MCF 10A (cell line): ENCODE measurements around the gene GPR132. TPM values are rescaled to one million over a fixed set of nuclear protein-coding genes. Genes with fewer than 3 reads are reported as not detected.
"Not testable (repeated sequence)": the region's sequence is repeated elsewhere in the genome, so short reads cannot be mapped to it uniquely, and the experiment has no call there.

ENCODE experiments used
- Bru-seq: library from RNA; stranded (reverse); fragments of 400-500 nt; gene quantifications from one replicate; lab custom pipeline; 2021; lab: Mats Ljungman, UMichigan
- BruChase-seq, 2 experiments: library from RNA; stranded (reverse); fragments of 400-500 nt; gene quantifications; one replicate each; lab custom pipeline; 2021; lab: Mats Ljungman, UMichigan
- BruUV-seq: library from RNA; stranded (reverse); fragments of 400-500 nt; replicated peaks from 2 replicates; lab custom pipeline; 2021; lab: Mats Ljungman, UMichigan
- CTCF ChIA-PET: fragments of 300-600 bp; sonication (Branson Sonifier 250); formaldehyde crosslinking; extraction: SDS; loops from one replicate; lab custom pipeline; 2021; ENCODE audit warnings: antibody characterized with exemption, inconsistent platforms; lab: Yijun Ruan, JAX
- POLR2A ChIA-PET: fragments of 300-600, 350-650 bp; sonication (Branson Sonifier 250); formaldehyde crosslinking; extraction: SDS; loops from one replicate; lab custom pipeline; 2020; ENCODE audit warnings: antibody characterized with exemption, inconsistent platforms; lab: Yijun Ruan, JAX
- DNase-seq: peaks from one replicate; pipeline ENCODE4 v3.0.0-alpha.2; 2018; ENCODE audit not compliant: unreplicated experiment
- H3K27ac Mint-ChIP-seq: one replicate; pipeline ENCODE4 v1.8.0; 2022; ENCODE audit warnings: mild to moderate bottlenecking, low read depth, mixed read lengths; ENCODE audit not compliant: unreplicated experiment
- H3K27me3 Mint-ChIP-seq: one replicate; pipeline ENCODE4 v1.8.0; 2022; ENCODE audit warnings: mixed read lengths; ENCODE audit not compliant: insufficient read depth, unreplicated experiment
- H3K36me3 Mint-ChIP-seq: one replicate; pipeline ENCODE4 v1.8.0; 2022; ENCODE audit warnings: mild to moderate bottlenecking, moderate library complexity, mixed read lengths; ENCODE audit not compliant: insufficient read depth, unreplicated experiment
- H3K4me1 Mint-ChIP-seq: one replicate; pipeline ENCODE4 v1.8.0; 2022; ENCODE audit warnings: mixed read lengths; ENCODE audit not compliant: insufficient read depth, unreplicated experiment
- H3K4me3 Mint-ChIP-seq: one replicate; pipeline ENCODE4 v1.8.0; 2022; ENCODE audit warnings: mild to moderate bottlenecking, moderate library complexity, mixed read lengths; ENCODE audit not compliant: unreplicated experiment
- H3K9me3 Mint-ChIP-seq: one replicate; pipeline ENCODE4 v1.8.0; 2022; ENCODE audit warnings: mixed read lengths; ENCODE audit not compliant: unreplicated experiment
- intact Hi-C: fragments of 100-400 bp; cut with micrococcal nuclease; formaldehyde crosslinking; loops from 2 replicates; pipeline ENCODE4 v1.14.1; 2022
- long read RNA-seq: library from polyadenylated mRNA; stranded (forward); transcript quantifications from one replicate; pipeline ENCODE4 v2.0.0, GENCODE V29; 2022
- total RNA-seq: library from RNA; stranded (reverse); gene quantifications from 2 replicates; pipeline ENCODE4 v1.2.3, GENCODE V29; 2022
- TF ChIP-seq, protein P1 (sequence below): fragments of 200-600 bp; IDR thresholded peaks from one replicate; pipeline ENCODE4 v1.8.0; 2022; ENCODE audit warnings: antibody characterized with exemption, mild to moderate bottlenecking; ENCODE audit not compliant: unreplicated experiment

Gene GPR132, protein sequence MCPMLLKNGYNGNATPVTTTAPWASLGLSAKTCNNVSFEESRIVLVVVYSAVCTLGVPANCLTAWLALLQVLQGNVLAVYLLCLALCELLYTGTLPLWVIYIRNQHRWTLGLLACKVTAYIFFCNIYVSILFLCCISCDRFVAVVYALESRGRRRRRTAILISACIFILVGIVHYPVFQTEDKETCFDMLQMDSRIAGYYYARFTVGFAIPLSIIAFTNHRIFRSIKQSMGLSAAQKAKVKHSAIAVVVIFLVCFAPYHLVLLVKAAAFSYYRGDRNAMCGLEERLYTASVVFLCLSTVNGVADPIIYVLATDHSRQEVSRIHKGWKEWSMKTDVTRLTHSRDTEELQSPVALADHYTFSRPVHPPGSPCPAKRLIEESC
- total RNA-seq (0.42 TPM in 1 of 2 replicates, not detected in the other), Bru-seq, nascent RNA (percentile 12 among the genes with signal in this experiment), BruChase-seq, experiment 1, labeled RNA remaining after a 6-hour chase (percentile 30 among the genes with signal in this experiment), BruChase-seq, experiment 2, labeled RNA remaining after a 2-hour chase (percentile 16 among the genes with signal in this experiment)
- long read RNA-seq, result 0 reads

DNA sequence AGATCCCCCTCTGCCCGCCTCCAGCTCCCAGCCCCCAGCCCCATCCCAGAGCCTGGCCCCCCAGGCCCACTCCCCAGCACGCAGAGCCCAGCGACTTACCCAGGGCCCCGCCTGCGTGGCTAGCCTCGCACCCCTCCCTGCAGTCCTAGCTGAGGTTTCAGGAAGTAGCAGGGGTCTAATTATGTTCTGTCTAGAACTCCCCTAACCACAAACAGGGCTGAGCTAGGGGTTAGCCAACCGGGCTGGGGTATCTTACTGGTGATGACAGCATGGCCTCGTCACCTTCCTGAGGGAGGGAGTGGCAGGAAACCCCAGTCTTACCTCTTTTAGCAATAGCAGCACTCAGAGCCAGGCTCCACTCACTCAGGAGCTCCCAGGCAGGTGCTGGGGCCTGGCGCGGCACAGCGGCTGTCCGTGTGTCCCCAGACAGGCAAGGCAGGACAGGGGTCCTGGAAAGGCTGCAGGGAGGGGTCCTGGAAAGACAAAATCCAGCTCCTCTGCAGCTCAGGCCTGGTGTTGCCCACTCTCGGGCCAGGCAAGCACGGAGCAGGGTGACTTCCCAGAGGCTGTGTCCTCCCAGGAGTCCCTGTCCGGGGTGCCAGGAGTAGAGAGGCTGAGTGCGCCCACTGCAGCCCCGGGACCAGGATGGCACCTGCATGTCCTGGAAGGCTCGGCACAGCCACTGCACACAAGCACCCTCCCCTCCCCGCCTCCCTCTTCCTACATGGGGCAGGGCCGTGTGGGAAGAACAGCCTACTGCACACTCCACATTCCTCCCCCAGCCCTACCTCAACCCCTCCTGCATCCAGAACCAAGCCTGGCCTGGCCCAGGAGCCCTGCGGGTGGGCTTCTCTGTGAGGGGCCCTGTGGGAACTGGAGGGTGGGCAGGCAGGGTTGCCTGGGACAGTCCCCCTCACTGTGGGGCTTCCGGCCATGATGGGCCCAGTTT lies at the start of gene GPR132:
Gene GPR132 (minus strand): TSS at position 151 of the 949 bp plus-strand sequence. CDS start 10,010 bp downstream, outside the sequence.
- Mint-ChIP-seq H3K27me3 (no peaks in the 10 kb centered on the region), H3K36me3 (no peaks in the 10 kb centered on the region), H3K27ac (no peak within 1 kb of the TSS), H3K9me3 (no peaks in the 10 kb centered on the region), H3K4me3 (no peak within 1 kb of the TSS), H3K4me1 (no peaks in the 10 kb centered on the region)
- no peak for DNase-seq
- no TSS peak for BruUV-seq
- ChIA-PET POLR2A (interaction anchor here (0.9 kb wide), 1 partner anchor 131 kb away, joined by 3 read pairs; no protein-coding TSS in a partner anchor), CTCF (interaction anchor here (0.7 kb wide), 1 partner anchor 13 kb away, joined by 3 read pairs; no protein-coding TSS in a partner anchor)
- intact Hi-C loops, result no loop called here
- TF ChIP-seq, protein P1, sequence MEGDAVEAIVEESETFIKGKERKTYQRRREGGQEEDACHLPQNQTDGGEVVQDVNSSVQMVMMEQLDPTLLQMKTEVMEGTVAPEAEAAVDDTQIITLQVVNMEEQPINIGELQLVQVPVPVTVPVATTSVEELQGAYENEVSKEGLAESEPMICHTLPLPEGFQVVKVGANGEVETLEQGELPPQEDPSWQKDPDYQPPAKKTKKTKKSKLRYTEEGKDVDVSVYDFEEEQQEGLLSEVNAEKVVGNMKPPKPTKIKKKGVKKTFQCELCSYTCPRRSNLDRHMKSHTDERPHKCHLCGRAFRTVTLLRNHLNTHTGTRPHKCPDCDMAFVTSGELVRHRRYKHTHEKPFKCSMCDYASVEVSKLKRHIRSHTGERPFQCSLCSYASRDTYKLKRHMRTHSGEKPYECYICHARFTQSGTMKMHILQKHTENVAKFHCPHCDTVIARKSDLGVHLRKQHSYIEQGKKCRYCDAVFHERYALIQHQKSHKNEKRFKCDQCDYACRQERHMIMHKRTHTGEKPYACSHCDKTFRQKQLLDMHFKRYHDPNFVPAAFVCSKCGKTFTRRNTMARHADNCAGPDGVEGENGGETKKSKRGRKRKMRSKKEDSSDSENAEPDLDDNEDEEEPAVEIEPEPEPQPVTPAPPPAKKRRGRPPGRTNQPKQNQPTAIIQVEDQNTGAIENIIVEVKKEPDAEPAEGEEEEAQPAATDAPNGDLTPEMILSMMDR, result no peak

DNA sequence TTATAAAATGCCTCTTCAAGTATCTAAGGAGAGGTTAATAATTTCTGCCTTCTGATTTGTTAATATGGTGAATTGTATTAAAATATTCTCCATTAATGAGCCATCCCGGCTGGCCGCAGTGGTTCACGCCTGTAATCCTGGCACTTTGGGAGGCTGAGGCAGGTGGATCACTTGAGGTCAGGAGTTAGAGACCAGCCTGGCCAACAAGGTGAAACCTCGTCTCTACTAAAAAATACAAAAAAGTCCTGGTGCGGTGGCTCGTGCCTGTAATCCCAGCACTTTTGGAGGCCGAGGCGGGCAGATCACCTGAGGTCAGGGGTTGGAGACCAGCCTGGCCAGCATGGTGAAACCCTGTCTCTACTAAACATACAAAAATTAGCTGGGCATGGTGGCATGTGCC lies 44.0 kb upstream of the GPR132 start:
- H3K9me3 Mint-ChIP-seq, intact Hi-C loops, DNase-seq, H3K27ac Mint-ChIP-seq, BruUV-seq, H3K4me1 Mint-ChIP-seq, H3K36me3 Mint-ChIP-seq, POLR2A ChIA-PET, H3K4me3 Mint-ChIP-seq: not testable (repeated sequence)
- peaks cover 44% of the 10 kb centered on the region for H3K27me3 Mint-ChIP-seq
- CTCF ChIA-PET, result interaction anchor here (1.1 to 2.5 kb wide), 2 partner anchors 8 to 22 kb away, joined by 4 to 12 read pairs; no protein-coding TSS in a partner anchor

DNA sequence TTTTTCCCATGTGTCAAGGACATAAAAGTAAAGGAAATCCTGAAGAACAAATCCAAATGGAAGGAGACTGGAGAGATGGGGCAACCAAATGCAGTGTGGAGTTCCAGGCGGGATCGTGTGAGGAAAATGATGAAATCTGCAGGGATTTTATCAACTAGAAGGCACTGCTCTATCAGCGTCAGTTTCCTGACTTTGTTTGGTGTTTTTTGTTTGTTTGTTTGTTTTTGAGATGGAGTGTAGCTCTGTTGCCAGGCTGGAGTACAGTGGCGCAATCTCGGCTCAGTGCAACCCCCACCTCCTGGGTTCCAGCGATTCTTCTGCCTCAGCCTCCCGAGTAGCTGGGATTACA lies 43.3 kb upstream of the GPR132 start:
- intact Hi-C loops, result no loop called here
- Mint-ChIP-seq H3K4me1 (peaks cover 5% of the 10 kb centered on the region), H3K27ac (no peak overlapping the region), H3K36me3 (no peaks in the 10 kb centered on the region), H3K27me3 (peaks cover 51% of the 10 kb centered on the region), H3K4me3 (no peak overlapping the region), H3K9me3 (no peaks in the 10 kb centered on the region)
- POLR2A ChIA-PET, result interaction anchor here (1.1 to 1.5 kb wide), 3 partner anchors 10 to 19 kb away, joined by 3 read pairs; no protein-coding TSS in a partner anchor
- CTCF ChIA-PET, result interaction anchor here (1.1 to 2.5 kb wide), 7 partner anchors 9 to 23 kb away, joined by 4 to 12 read pairs (median 4); no protein-coding TSS in a partner anchor
- no TSS peak for BruUV-seq
- TF ChIP-seq, protein P1, result no peak
- no peak for DNase-seq
